HG03060 (cell line): ENCODE measurements around the gene CYP4F3.
"Not testable (repeated sequence)": the region's sequence is repeated elsewhere in the genome, so short reads cannot be mapped to it uniquely, and the experiment has no call there.

Experiments
- ATAC-seq: cut with Tn5 transposase; IDR thresholded peaks from one replicate; pipeline ENCODE4 v1.9.1; 2021; ENCODE audit warnings: low read depth, moderate number of reproducible peaks; ENCODE audit not compliant: unreplicated experiment

CYP4F3 gene

DNA sequence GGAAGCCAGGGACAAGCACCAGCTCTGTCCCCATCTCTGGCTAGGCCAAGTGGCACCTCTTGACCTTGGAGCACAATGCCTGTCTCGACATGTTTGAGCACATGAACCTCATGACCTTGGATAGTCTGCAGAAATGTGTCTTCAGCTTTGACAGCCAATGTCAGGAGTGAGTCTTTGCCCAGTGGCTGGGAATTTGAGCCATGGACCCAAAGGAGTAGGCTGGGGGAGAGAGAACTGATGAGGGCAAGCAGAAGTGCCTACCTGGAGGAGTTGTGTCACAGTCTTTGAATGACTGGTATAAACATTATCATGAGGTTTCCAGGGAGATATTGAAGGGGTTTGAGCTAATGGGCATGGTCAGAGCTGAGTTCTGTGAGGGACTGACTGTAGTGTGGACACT is 25.5 kb downstream of the CYP4F3 start:
- ATAC-seq: no peak

- no peak for ATAC-seq
Observed at GRCh38 chr19:15666883-15667282, 26.2 kb downstream of the CYP4F3 start.

GRCh38 chr19:15669440-15669839 is 28.7 kb downstream of the CYP4F3 start:
- no peak for ATAC-seq

DNA sequence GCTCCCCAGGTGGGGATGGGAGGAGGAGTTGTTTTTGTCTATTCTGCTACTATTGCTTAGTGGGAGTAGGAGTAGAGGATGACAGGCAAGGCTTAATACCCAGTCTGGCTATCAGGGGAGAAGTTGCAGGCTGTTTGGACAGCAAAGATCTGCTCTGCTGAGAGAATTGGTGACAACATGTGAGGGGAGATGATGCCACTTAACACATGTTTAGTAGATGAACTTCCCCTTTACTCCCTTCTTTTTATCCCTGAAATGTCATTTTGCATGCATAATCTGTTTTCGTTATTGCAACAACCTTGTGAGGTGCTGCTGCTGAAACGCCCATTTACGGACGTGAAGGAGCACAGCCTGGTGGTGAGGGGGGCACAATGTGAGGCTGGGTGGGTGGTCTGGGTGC is 29.2 kb downstream of the CYP4F3 start:
- no peak for ATAC-seq

DNA sequence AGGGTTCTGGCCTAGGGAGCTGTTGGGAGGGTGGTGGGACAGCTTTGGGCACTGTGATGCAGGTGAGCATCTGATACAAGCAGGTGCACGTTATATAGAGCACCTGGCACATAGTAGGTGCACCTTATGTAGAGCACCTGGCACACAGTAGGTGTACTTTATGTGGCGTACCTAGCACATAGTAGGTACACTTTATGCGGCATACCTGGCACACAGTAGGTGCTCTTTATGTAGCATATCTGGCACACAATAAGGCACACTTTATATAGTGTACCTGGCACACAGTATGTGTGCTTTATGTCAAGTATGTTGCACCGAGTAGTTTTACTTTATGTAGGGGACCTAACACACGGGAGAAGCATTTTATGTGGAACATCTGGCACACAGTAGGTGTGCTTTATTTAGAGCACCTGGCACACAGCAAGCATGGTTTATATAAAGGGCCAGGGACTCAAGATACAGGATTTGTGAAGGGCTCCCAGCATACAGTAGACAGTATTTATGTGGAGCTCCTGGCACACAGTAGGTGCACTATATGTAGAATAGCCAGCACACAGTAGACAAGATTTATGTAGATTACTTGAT is 30.6 kb downstream of the CYP4F3 start:
- ATAC-seq: no peak

DNA sequence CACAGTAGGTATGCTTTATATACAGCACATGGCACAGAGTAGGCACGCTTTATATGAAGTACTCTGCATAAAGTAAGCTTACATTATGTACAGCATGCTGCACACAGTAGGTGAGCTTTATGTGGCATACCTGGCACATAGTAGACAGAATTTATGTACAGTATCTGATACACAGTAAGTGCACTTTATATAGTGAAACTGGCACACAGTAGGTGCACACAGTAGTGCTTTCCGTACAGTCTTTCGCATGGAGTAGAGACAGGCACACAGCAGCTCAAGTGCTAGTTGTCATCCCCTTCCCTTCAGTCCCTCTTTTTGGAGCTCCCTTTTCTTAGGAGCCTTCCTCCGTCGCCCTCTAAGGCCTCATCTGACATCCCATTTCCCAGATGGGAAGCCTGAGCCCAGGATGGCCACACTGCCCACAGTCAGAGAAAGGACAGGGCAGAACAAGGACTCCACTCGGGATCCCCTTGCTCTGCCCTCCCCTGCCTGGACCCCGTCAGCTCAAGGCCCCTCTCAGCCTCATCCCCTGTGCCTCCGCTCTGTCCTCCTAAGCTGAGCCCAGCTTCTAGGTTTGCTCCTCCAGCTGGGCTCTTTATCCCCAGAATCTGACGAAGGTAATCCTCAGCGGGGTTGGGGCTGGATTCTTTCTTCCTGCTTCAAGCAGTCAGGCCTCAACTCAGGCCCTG is 31.3 kb downstream of the CYP4F3 start:
- ATAC-seq: no peak

DNA sequence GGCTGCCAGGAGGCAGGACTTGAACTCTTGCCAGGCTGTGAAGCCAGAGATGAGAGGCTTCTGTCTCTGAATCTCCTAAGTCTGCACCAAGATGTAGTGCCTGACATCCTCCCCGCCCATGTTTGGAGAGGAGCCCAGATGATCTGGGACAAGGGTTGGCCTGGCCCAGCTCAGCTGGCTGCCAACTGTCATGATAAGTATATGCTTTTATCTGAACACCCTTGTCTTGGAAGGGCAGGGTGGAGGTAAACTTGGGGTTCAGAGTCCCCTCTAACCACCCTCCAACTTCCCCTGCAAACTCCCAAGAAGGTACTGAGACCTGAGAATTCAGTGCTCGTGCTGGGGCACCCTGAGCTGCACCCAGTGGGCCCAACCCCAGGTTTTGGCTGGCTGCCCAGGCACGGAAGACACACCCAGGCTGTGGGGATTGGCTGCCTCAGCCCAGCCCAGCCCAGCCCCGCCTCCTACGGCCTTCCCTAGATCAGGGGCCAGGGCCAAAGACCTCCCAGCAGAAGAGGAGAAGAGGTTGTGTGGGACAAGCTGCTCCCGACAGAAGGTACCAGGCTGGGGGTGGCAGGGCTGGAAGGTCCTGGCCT is 32.0 kb downstream of the CYP4F3 start, which contains the start of gene CYP4F12:
CYP4F12 (plus strand) TSS at position 508 of the 596 bp plus-strand sequence. CDS start 443 bp downstream, outside the sequence.
- no peak for ATAC-seq

DNA sequence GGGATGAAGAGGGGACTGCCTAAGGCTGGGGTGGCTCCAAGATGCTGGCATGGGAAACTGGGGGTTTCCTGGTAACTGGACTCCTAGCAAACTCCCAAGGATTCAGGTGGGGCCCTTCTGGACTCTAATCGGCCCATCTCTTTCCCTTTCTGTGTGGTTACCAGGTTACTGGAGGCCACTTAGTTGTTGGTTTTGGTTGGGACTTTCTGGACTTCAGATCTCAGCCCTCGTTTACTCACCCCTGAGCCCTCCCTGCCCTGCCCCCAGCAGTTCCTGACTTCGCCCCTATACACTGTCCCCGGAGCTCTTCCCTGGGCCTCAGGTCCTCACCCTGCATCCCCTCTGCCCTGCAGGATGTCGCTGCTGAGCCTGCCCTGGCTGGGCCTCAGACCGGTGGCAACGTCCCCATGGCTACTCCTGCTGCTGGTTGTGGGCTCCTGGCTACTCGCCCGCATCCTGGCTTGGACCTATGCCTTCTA is 32.5 kb downstream of the CYP4F3 start:
- no peak for ATAC-seq

GRCh38 chr19:15675560-15675959 is 34.9 kb downstream of the CYP4F3 start:
- ATAC-seq: no peak

DNA sequence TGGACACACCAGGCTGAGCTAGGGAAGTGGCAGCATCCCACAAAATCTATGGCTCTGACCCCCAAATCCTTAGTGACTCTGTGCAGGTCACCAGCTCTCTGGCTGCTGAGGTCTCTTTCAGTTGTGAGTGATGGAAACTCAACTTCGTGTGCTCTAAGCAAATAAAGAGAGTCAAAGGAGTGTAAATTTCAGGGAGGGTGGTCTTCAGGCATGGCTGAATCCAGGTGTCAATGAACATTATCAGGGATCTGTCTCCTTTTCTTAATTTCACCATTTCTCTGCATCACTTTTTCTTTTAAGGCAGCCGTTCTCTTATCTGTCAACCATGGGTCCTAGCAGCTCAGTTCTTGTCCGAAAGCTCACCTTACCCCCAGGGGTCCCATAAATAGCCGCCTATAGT is 38.4 kb downstream of the CYP4F3 start:
- no peak for ATAC-seq

GRCh38 chr19:15679865-15680264 is 39.2 kb downstream of the CYP4F3 start:
- ATAC-seq: not testable (repeated sequence)

GRCh38 chr19:15680478-15681322 is 40.0 kb downstream of the CYP4F3 start:
- ATAC-seq: no peak

DNA sequence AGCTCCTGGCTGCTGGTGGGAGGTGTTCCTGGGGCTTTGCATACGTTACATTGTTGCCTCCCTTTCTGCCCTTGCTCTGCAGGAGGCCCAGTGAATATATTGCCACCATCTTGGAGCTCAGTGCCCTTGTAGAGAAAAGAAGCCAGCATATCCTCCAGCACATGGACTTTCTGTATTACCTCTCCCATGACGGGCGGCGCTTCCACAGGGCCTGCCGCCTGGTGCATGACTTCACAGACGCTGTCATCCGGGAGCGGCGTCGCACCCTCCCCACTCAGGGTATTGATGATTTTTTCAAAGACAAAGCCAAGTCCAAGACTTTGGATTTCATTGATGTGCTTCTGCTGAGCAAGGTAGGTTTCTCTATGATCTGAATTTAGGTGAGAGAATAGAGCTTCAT is 42.7 kb downstream of the CYP4F3 start:
- no peak for ATAC-seq

GRCh38 chr19:15684828-15685227 is 44.1 kb downstream of the CYP4F3 start:
- ATAC-seq: no peak

DNA sequence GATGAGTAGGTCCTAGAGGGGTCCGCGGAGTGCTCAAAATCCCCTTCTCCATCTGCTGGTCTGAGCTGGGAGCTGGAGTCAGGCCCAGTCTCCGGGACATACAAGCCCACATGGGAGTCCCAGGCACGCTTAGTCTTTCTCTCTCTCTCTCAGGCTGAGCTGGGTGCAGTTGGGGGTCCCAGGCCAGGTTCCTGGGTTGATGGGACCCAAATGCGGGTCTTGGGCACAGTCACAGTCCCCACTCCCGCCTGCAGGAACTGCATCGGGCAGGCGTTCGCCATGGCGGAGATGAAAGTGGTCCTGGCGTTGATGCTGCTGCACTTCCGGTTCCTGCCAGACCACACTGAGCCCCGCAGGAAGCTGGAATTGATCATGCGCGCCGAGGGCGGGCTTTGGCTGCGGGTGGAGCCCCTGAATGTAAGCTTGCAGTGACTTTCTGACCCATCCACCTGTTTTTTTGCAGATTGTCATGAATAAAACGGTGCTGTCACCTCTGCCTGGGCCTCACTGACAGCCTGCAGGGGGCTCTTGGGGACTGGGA is 56.0 kb downstream of the CYP4F3 start:
- ATAC-seq: no peak

GRCh38 chr19:15701757-15702533 is 61.2 kb downstream of the CYP4F3 start:
- ATAC-seq: no peak

DNA sequence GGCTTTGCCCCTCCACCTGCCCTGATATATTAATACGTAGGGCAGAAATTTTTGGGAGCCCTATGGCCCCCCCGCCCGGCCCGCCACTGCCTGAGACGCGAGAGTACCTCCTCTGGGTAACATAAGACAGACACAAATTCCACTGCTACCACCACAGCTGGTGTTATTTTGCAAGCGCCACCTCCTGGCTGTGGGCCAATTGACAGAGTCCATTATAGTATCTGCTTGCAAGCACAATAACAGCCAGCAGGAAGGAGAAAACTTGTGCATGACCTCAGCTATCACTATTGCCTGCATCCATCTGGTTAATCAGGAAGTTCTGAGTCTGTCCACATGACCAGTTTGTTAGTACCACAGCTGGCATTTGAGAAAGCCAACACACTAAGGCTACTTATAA is 61.8 kb downstream of the CYP4F3 start:
- no peak for ATAC-seq
